ENCODE measurements around the gene SCAMP2. TPM values are rescaled to one million over a fixed set of nuclear protein-coding genes. Genes with fewer than 3 reads are reported as not detected.

SCAMP2 gene
- total RNA-seq, 4 donors from 2014 or later = 59.3 to 129 (median 104) TPM

DNA sequence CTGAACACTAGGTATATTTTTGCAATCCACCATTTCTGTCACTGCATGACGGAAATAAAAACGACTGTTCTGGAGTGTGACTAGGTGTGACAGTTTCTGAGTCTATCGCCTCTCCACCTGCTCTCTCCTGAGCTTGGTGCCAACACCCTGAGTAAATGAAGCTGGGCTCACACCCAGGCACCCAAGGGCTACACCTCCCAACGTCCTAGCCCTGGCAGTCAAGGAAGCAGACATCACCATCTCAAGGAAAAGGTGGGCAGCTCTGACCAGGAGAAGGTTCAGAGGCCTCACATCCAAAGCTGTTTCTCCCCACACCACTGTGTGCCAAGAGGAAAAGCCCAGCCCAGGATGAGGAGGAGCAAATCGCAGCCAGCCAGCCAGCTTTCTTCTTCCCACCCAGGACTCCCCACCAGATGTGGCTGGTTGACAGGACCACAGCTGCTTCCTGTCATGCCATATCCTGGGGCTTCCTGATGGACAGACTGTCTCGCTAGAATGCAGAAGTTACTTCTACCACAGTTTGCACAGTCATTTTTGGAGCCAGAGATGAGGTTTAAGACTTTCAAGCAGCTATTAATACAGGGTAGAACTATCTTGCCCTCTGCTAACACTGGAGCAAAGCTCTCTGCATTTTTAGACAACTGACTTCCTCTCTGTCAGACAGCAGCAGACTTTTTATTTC, 3.3 kb downstream of the SCAMP2 start:
- H3K9me3 ChIP-seq = no peaks in the 10 kb centered on the region
- TF ChIP-seq POLR2A (IDR thresholded peaks at IDR 0.05) = no peak
- TF ChIP-seq, protein P1, sequence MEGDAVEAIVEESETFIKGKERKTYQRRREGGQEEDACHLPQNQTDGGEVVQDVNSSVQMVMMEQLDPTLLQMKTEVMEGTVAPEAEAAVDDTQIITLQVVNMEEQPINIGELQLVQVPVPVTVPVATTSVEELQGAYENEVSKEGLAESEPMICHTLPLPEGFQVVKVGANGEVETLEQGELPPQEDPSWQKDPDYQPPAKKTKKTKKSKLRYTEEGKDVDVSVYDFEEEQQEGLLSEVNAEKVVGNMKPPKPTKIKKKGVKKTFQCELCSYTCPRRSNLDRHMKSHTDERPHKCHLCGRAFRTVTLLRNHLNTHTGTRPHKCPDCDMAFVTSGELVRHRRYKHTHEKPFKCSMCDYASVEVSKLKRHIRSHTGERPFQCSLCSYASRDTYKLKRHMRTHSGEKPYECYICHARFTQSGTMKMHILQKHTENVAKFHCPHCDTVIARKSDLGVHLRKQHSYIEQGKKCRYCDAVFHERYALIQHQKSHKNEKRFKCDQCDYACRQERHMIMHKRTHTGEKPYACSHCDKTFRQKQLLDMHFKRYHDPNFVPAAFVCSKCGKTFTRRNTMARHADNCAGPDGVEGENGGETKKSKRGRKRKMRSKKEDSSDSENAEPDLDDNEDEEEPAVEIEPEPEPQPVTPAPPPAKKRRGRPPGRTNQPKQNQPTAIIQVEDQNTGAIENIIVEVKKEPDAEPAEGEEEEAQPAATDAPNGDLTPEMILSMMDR (IDR thresholded peaks at IDR 0.05) = no peak
- no peaks in the 10 kb centered on the region for H3K27me3 ChIP-seq
- peaks cover 46 to 78% of the 10 kb centered on the region in 2 donors for H3K4me1 ChIP-seq
- intact Hi-C loops (cut with DNase I) = no loop called here
- no peaks in the 10 kb centered on the region for H3K36me3 ChIP-seq
- 52 to 59% methylated on average over 6 of the region's 6 CpGs for WGBS, 2 donors
- DNase-seq = peak; percentile 34 to 43
- no peak overlapping the region for H3K4me3 ChIP-seq (replicated peaks in 1 of 3)
- H3K27ac ChIP-seq = peak overlapping the region; percentile 35 to 78 (median 67)

DNA sequence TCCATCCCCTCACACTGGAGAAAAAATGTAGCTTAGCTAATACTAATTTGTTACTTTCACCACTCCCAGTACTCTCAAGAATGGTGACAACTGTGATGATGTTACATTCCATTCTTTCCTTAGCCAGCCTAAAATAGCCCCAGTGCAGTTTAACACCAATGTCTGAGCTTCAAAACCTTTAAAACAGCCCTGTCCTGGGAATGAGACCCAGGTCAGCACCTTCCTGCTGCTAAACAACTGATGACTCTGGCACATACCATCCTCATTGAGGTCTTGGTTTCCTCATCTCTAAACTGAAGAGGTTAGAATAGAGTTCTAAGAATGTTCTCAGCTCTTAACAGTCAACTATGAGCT, 3.8 kb downstream of the SCAMP2 start:
- H3K4me3 ChIP-seq (replicated peaks in 1 of 3) = no peak overlapping the region
- intact Hi-C loops (cut with DNase I) = no loop called here
- H3K27ac ChIP-seq = peak overlapping the region; percentile 35 to 78 (median 67)
- TF ChIP-seq POLR2A (IDR thresholded peaks at IDR 0.05) = no peak
- TF ChIP-seq, protein P1 (IDR thresholded peaks at IDR 0.05) = no peak
- no peaks in the 10 kb centered on the region for H3K27me3 ChIP-seq
- no peak for DNase-seq
- H3K4me1 ChIP-seq = peaks cover 49 to 83% of the 10 kb centered on the region in 2 donors
- H3K9me3 ChIP-seq = no peaks in the 10 kb centered on the region
- H3K36me3 ChIP-seq = no peaks in the 10 kb centered on the region

DNA sequence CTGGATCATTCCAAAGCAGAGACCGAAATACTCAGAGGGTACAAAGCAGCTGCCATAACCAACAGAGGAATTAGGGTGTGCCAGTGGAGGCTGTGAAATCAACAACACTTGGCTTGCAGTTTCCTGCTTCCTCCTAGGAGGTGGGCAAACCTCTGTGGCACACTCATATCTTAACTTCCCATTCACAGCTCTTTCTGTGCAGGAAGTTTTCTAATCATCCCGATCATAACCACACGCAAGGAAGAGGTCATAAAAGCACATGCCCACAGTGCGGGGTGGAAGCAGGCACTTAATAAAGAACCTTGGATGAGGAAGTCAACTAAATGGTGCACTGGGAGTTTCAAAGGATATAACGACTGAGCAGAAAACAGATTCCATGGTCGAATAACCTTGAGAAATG, 5.1 kb downstream of the SCAMP2 start:
- no peaks in the 10 kb centered on the region for H3K36me3 ChIP-seq
- no peak for DNase-seq
- WGBS, 2 donors = 73 to 75% methylated on average over 6 of the region's 6 CpGs
- H3K4me3 ChIP-seq (replicated peaks in 1 of 3) = no peak overlapping the region
- H3K27me3 ChIP-seq = no peaks in the 10 kb centered on the region
- H3K4me1 ChIP-seq = peaks cover 49 to 90% of the 10 kb centered on the region in 2 donors
- intact Hi-C loops (cut with DNase I) = no loop called here
- peak overlapping the region; percentile 44 to 78 (median 67) for H3K27ac ChIP-seq
- TF ChIP-seq, protein P1 (IDR thresholded peaks at IDR 0.05) = no peak
- no peak for TF ChIP-seq POLR2A (IDR thresholded peaks at IDR 0.05)
- H3K9me3 ChIP-seq = no peaks in the 10 kb centered on the region

DNA sequence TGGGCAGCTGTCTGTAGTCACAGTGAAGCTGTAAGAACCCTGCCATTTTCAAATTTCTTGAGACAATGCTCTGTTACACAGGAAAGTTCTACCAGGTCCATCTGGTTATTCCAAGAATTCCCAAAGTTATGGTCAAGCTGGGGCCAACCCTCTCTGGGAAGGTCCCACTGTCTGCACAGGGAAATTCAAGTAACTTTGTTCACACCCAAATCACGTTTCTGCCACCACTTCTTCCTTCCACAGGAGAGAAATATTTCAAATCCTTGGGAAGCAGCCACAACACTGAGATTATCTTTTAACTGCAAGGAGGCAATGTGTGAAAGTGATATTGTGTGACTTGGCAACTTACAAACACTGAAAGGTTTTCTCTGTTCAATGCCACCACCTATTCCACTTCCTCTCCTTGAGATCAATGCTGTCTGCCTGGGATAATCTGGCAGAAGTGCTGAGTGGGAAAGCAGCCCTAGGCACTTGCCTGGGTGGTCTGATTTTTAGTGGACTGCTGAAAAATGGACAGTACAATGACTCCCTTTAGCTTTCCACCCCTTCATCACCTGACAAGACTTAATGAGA, 5.6 kb downstream of the SCAMP2 start:
- intact Hi-C loops (cut with DNase I) = no loop called here
- 61 to 77% methylated on average over 1 of the region's 1 CpG for WGBS, 2 donors
- no peaks in the 10 kb centered on the region for H3K27me3 ChIP-seq
- no peaks in the 10 kb centered on the region for H3K9me3 ChIP-seq
- TF ChIP-seq POLR2A (IDR thresholded peaks at IDR 0.05) = no peak
- TF ChIP-seq, protein P1 (IDR thresholded peaks at IDR 0.05) = no peak
- peak overlapping the region; percentile 4 to 78 (median 67) for H3K27ac ChIP-seq
- DNase-seq = no peak
- no peaks in the 10 kb centered on the region for H3K36me3 ChIP-seq
- peaks cover 49 to 90% of the 10 kb centered on the region in 2 donors for H3K4me1 ChIP-seq
- H3K4me3 ChIP-seq (replicated peaks in 1 of 3) = no peak overlapping the region

DNA sequence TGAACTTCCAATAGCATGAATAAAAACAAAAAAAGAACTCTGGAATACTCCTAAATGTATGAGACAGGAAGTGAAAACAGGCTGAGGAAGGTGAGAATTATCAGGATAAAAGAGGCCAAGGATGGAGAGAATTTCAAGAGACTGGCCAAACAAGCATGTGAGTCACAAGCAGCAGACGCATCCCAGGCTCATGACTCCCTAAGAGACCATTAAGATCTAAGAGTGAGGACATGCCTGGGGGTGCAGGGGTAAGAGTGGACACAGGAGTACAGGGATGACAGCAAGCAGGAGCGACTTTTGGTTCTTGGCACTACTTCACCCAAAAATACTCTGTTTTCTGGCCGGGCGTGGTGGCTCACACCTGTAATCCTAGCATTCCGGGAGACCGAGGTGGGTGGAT, 7.1 kb downstream of the SCAMP2 start:
- TF ChIP-seq, protein P1 (IDR thresholded peaks at IDR 0.05) = no peak
- TF ChIP-seq POLR2A (IDR thresholded peaks at IDR 0.05) = no peak
- no peaks in the 10 kb centered on the region for H3K27me3 ChIP-seq
- no peaks in the 10 kb centered on the region for H3K36me3 ChIP-seq
- 72 to 74% methylated on average over 6 of the region's 6 CpGs for WGBS, 2 donors
- H3K27ac ChIP-seq = peak overlapping the region; percentile 26 to 78 (median 67)
- H3K4me3 ChIP-seq (replicated peaks in 1 of 3) = no peak overlapping the region
- no peaks in the 10 kb centered on the region for H3K9me3 ChIP-seq
- peaks cover 38 to 77% of the 10 kb centered on the region in 2 donors for H3K4me1 ChIP-seq
- peak; percentile 68 for DNase-seq
- intact Hi-C loops (cut with DNase I) = no loop called here

Data from thyroid gland (tissue), 4 donors.